HG02884 (cell line): ENCODE measurements around the gene TIGD2.

Experiments
- ATAC-seq: cut with Tn5 transposase; IDR thresholded peaks from one replicate; pipeline ENCODE4 v1.9.1; 2021; ENCODE audit warnings: mild to moderate bottlenecking, moderate library complexity; ENCODE audit not compliant: unreplicated experiment

The TIGD2 gene

DNA sequence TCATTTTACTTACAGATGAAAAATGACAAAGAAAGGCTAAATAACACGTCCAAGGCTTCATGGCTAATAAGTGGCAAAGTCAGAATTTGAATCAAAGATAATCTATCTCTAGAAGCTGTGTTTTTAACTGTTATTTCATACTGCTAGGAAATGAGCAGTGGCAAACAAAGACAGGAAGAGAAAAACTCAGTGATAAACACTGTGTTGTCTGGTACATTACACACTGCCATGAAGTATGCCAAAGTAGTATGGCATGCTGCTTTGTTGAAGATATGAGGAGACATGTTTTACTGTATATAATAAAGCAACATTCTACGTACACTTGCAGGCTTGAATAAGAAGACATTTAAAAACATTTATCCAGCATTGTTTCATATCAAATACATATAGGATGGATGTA lies 49.5 kb downstream of the TIGD2 start:
- no peak for ATAC-seq

DNA sequence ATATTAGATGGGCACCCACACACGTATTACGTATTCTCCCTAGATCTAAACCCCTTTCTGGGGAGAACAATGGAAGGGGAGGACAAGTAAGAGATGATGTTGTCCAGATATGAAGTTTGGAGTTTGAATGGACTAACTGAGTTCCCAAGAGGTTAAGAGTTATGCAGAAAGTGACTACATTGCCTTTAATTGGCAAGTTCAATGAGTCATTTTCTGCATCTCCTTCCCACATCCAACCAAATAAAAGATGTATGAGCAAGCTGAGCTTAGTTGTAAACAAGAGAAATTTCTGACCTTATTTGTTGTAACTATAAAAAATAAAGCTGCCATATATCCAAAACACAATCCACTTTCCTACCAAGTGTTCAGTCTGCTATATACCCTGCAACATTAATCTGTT lies 50.5 kb downstream of the TIGD2 start:
- no peak for ATAC-seq

DNA sequence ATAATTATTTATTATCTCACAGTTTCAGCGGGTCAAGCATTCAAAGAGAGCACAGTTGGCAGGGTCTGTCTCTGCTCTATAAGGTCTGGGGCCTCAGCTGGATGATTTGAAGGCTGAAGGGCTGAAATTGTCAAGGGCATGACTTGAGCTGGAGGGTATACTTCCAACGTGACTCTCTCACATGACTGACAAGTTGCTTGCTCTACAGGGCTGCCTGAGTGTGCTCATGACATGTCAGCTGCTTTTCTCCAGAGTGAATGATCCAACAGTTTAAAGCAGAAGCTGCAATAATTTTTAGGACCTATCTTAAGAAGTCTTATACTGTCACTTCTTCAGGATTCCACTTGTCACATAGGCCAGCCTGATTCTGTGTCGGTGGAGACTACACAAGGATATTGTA lies 51.2 kb downstream of the TIGD2 start:
- ATAC-seq, result no peak

DNA sequence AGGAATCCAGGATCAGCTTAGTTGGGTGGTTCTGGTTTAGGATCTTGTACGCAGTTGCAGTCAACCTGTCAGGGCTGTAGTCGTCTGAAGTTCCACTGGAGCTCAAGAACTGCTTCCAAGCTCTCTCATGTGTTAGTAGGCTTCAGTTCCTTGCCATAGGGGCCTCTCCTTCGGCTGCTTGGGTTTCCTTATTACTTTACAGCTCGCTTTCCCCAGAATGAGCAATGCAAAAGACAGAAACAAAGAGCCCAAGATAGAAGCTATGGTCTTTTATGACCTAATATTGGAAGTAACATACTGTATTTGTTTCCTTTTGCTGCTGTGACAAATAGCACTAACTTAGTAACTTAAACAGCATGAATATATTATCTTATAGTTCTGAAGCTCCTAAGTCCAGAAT lies 51.7 kb downstream of the TIGD2 start:
- no peak for ATAC-seq

DNA sequence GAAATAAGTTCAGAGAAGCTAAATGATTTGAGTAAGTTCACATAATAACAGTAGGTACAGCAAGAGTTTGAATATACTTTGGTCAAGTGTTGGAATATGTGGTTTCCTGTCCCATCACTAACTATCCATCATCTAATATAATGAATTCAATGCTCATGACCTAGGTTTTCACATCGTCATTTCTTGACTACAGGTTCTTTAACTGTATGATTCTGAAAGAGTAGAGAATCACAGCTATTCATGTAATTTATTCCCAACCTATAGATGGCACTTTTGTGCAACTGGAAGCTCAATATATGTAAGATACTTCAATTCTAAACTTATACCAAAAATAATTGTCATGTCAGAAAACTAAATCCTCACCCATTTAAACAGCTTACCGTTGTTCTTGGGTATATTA lies 53.1 kb downstream of the TIGD2 start:
- no peak for ATAC-seq
